HepG2 (cell line): ENCODE measurements around the gene SLC38A4.

Experiments used
- ATF3 ChIP-seq: sonication (generic); formaldehyde crosslinking; IDR thresholded peaks from 2 replicates; pipeline ENCODE4 v1.4.0; 2020; ENCODE audit warnings: missing genetic modification reagents
- EZH2 ChIP-seq: conservative IDR thresholded peaks from 2 replicates; pipeline ENCODE4 v1.6.1; 2012; ENCODE audit warnings: mild to moderate bottlenecking, low read depth, low read length, moderate library complexity
- FOXJ3 ChIP-seq: sonication (generic); formaldehyde crosslinking; IDR thresholded peaks from 2 replicates; pipeline ENCODE4 v1.4.0; 2020; ENCODE audit warnings: missing genetic modification reagents, mild to moderate bottlenecking, borderline replicate concordance
- HOXA7 ChIP-seq: sonication (generic); formaldehyde crosslinking; IDR thresholded peaks from 2 replicates; pipeline ENCODE4 v1.8.1; 2022; ENCODE audit warnings: mild to moderate bottlenecking, missing genetic modification reagents, moderate library complexity
- IRF1 ChIP-seq: sonication (generic); formaldehyde crosslinking; IDR thresholded peaks from 2 replicates; pipeline ENCODE4 v1.4.0; 2020; ENCODE audit warnings: low read depth, mild to moderate bottlenecking, missing genetic modification reagents
- MAZ ChIP-seq, 2 experiments: sonication (generic) in 1 of 2; formaldehyde crosslinking in 1 of 2; IDR thresholded peaks; 2 replicates each; pipeline versions ENCODE4 v1.5.0 to v1.6.1; 2012 to 2020; ENCODE audit warnings: low read depth in 2 of 2, mild to moderate bottlenecking in 2 of 2, borderline replicate concordance in 1 of 2, improper control_type of control experiment in 1 of 2, low read length in 1 of 2, missing genetic modification reagents in 1 of 2, moderate library complexity in 1 of 2
- MXD1 ChIP-seq: sonication (generic); formaldehyde crosslinking; IDR thresholded peaks from 2 replicates; pipeline ENCODE4 v1.4.0; 2020; ENCODE audit warnings: mild to moderate bottlenecking, missing genetic modification reagents
- NCOA1 ChIP-seq: sonication (generic); formaldehyde crosslinking; IDR thresholded peaks from 2 replicates; pipeline ENCODE4 v1.9.0; 2021; ENCODE audit warnings: missing genetic modification reagents
- THRA ChIP-seq: sonication (generic); formaldehyde crosslinking; IDR thresholded peaks from 2 replicates; pipeline ENCODE4 v1.4.0; 2020; ENCODE audit warnings: missing genetic modification reagents, borderline replicate concordance
- U2AF1 ChIP-seq: fragments of 200-400 bp; formaldehyde crosslinking; optimal IDR thresholded peaks from 2 replicates; pipeline ENCODE3; 2017; ENCODE audit warnings: mild to moderate bottlenecking, low read depth, low read length
- ZMYM2 ChIP-seq: sonication (generic); formaldehyde crosslinking; IDR thresholded peaks from 2 replicates; pipeline ENCODE4 v1.8.0; 2022; ENCODE audit warnings: mild to moderate bottlenecking, missing genetic modification reagents
- ZNF329 ChIP-seq: sonication (generic); formaldehyde crosslinking; IDR thresholded peaks from 2 replicates; pipeline ENCODE4 v1.9.0; 2021; ENCODE audit warnings: low read depth, mild to moderate bottlenecking, missing genetic modification reagents
- TF ChIP-seq, protein P1 (sequence below): sonication (generic); formaldehyde crosslinking; IDR thresholded peaks from 2 replicates; pipeline ENCODE4 v1.5.0; 2020; ENCODE audit warnings: mild to moderate bottlenecking, missing genetic modification reagents, moderate library complexity
- TF ChIP-seq, protein P2 (sequence below): sonication (generic); formaldehyde crosslinking; IDR thresholded peaks from 2 replicates; pipeline ENCODE4 v1.4.0; 2020; ENCODE audit warnings: missing genetic modification reagents, borderline replicate concordance

GRCh38 chr12:46777587-46777986, 48.2 kb downstream of the SLC38A4 start:
- no peak for TF ChIP-seq IRF1 (CRISPR knock-in tag)
- TF ChIP-seq ZMYM2 (CRISPR knock-in tag) = no peak
- TF ChIP-seq THRA (CRISPR knock-in tag) = no peak
- TF ChIP-seq U2AF1 = no peak
- TF ChIP-seq EZH2 = no peak
- TF ChIP-seq, protein P1, sequence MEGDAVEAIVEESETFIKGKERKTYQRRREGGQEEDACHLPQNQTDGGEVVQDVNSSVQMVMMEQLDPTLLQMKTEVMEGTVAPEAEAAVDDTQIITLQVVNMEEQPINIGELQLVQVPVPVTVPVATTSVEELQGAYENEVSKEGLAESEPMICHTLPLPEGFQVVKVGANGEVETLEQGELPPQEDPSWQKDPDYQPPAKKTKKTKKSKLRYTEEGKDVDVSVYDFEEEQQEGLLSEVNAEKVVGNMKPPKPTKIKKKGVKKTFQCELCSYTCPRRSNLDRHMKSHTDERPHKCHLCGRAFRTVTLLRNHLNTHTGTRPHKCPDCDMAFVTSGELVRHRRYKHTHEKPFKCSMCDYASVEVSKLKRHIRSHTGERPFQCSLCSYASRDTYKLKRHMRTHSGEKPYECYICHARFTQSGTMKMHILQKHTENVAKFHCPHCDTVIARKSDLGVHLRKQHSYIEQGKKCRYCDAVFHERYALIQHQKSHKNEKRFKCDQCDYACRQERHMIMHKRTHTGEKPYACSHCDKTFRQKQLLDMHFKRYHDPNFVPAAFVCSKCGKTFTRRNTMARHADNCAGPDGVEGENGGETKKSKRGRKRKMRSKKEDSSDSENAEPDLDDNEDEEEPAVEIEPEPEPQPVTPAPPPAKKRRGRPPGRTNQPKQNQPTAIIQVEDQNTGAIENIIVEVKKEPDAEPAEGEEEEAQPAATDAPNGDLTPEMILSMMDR = no peak
- no peak for TF ChIP-seq MXD1 (CRISPR knock-in tag)
- TF ChIP-seq ATF3 (CRISPR knock-in tag) = no peak
- TF ChIP-seq HOXA7 (CRISPR knock-in tag) = no peak
- no peak for TF ChIP-seq FOXJ3 (CRISPR knock-in tag)
- TF ChIP-seq, protein P2, sequence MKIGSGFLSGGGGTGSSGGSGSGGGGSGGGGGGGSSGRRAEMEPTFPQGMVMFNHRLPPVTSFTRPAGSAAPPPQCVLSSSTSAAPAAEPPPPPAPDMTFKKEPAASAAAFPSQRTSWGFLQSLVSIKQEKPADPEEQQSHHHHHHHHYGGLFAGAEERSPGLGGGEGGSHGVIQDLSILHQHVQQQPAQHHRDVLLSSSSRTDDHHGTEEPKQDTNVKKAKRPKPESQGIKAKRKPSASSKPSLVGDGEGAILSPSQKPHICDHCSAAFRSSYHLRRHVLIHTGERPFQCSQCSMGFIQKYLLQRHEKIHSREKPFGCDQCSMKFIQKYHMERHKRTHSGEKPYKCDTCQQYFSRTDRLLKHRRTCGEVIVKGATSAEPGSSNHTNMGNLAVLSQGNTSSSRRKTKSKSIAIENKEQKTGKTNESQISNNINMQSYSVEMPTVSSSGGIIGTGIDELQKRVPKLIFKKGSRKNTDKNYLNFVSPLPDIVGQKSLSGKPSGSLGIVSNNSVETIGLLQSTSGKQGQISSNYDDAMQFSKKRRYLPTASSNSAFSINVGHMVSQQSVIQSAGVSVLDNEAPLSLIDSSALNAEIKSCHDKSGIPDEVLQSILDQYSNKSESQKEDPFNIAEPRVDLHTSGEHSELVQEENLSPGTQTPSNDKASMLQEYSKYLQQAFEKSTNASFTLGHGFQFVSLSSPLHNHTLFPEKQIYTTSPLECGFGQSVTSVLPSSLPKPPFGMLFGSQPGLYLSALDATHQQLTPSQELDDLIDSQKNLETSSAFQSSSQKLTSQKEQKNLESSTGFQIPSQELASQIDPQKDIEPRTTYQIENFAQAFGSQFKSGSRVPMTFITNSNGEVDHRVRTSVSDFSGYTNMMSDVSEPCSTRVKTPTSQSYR (CRISPR knock-in tag) = no peak
- TF ChIP-seq NCOA1 (CRISPR knock-in tag) = no peak
- TF ChIP-seq MAZ (IDR thresholded peaks at IDR 0.05; ENCODE audit: borderline replicate concordance, low read depth, low read length) = no peak
- no peak for TF ChIP-seq MAZ (CRISPR knock-in tag; IDR thresholded peaks at IDR 0.05; ENCODE audit: low read depth)
- TF ChIP-seq ZNF329 (CRISPR knock-in tag) = no peak
